Adrenal gland (tissue), 12 donors: ENCODE data around the gene PRDM16. TPM values are rescaled to one million over a fixed set of nuclear protein-coding genes. Genes with fewer than 3 reads are reported as not detected.

Source experiments
- DNase-seq, 7 donors: peaks; one replicate each; pipeline ENCODE4 v3.0.0-alpha.2; 2019 to 2020
- H3K27ac ChIP-seq, 5 donors: fragments of 200-600 bp; sonication (generic) in 4 of 5; 1 replicate in 3 of 5; 2 replicates in 2 of 5; pipeline versions ENCODE4 v1.5.1 to v1.8.0; 2016 to 2020; ENCODE audit warnings: mild to moderate bottlenecking in 1 of 5
- H3K27me3 ChIP-seq: fragments of 200-600 bp; 2 replicates; pipeline ENCODE4 v1.8.0; 2021
- H3K36me3 ChIP-seq, 2 donors: fragments of 200-600 bp; replicated peaks in 1 of 2; 1 replicate in 1 of 2; 2 replicates in 1 of 2; pipeline versions ENCODE4 v1.5.1 to v1.8.0; 2018 to 2022
- H3K4me1 ChIP-seq, 2 donors: fragments of 200-600 bp; replicated peaks in 1 of 2; 1 replicate in 1 of 2; 2 replicates in 1 of 2; pipeline versions ENCODE4 v1.5.1 to v1.8.0; 2018 to 2021
- H3K4me3 ChIP-seq, 4 donors: fragments of 200-600 bp; sonication (generic) in 3 of 4; one replicate each; pipeline ENCODE4 v1.5.1; 2016 to 2018
- H3K9me3 ChIP-seq, 3 donors: fragments of 200-600 bp; sonication (generic) in 1 of 3; replicated peaks in 1 of 3; 1 replicate in 2 of 3; 2 replicates in 1 of 3; pipeline versions ENCODE4 v1.5.1 to v1.8.0; 2016 to 2021
- CTCF ChIP-seq, 6 experiments: fragments of 450-650 bp in 4 of 6; fragments of 200-600 bp in 2 of 6; sonication (generic) in 1 of 6; IDR thresholded peaks; 1 replicate in 5 of 6; 2 replicates in 1 of 6; pipeline versions ENCODE4 v1.5.1 to v1.8.0; 2016 to 2021; ENCODE audit warnings: antibody characterized with exemption in 6 of 6, mild to moderate bottlenecking in 2 of 6, moderate library complexity in 1 of 6
- POLR2A ChIP-seq, 2 donors: fragments of 450-650 bp; IDR thresholded peaks; one replicate each; pipeline ENCODE4 v1.6.1; 2017; ENCODE audit warnings: antibody characterized with exemption in 2 of 2, mild to moderate bottlenecking in 2 of 2, moderate library complexity in 1 of 2
- WGBS, 4 donors: extraction: QIAGEN DNeasy Blood & Tissue Kit in 2 of 4; methylation state at CpG; one replicate each; pipeline versions ENCODE4 v1.1.5 to v1.1.7; 2013 to 2017; 5-methylcytosine and 5-hydroxymethylcytosine counted together
- intact Hi-C, 2 donors: fragments of 100-400 bp; cut with DNase I; formaldehyde crosslinking; loops; one replicate each; pipeline versions ENCODE4 v1.14.1 to v1.15.0; 2022 to 2023
- polyA plus RNA-seq, 3 donors: library from polyadenylated mRNA; stranded (reverse); fragments of 200-250 nt in 2 of 3; fragments of 350-450 nt in 1 of 3; fragmentation: Illumina TruSeq in 1 of 3; extraction: RNeasy Lipid Tissue Mini Kit (QIAGEN cat#74804) in 1 of 3; gene quantifications; one replicate each; pipeline ENCODE4 v1.2.3, GENCODE V29; 2013 to 2014
- total RNA-seq, 9 donors: library from RNA; depleted of rRNA in 4 of 9; stranded (reverse); fragments of >200 nt in 4 of 9; fragments of 120-200 nt in 1 of 9; fragmentation: NEBNext Ultra II Directional in 1 of 9; extraction: Animal tissue kit (Norgen Biotek cat#: 25700) in 1 of 9; gene quantifications; one replicate each; pipeline versions ENCODE4 v1.1.0 to v1.2.4, GENCODE V29; 2013 to 2023
- donor health status: healthy with polysubstance abuse.
- donor health status: Bipolar disorder and iron deficiency.
- donor health status: DM: yes; HTN: yes; CAD: no.
- donor health status: DM: no; HTN: no; CAD: no.
- donor health status: DM: no; HTN: no; CAD: no.
- donor health status: DM: yes; HTN: yes; CAD: no.

PRDM16 gene
- total and polyA plus RNA-seq, 12 donors = 0.04 to 2.8 (median 0.61) TPM; not detected in 1

GRCh38 chr1:3021233-3021671 lies 47.8 kb upstream of the PRDM16 start, which contains the start of gene ACTRT2:
Gene ACTRT2, plus strand, starts transcription at chr1:3021467. Its CDS starts 220 bp downstream, at chr1:3021687.
- Histone ChIP-seq H3K27me3 (no peaks in the 10 kb centered on the region), H3K36me3 (no peaks in the 10 kb centered on the region), H3K9me3 (no peaks in the 10 kb centered on the region), H3K4me3 (no peak within 1 kb of the TSS), H3K4me1 (no peaks in the 10 kb centered on the region), H3K27ac (no peak within 1 kb of the TSS)
- intact Hi-C loops = no loop called here
- 48 to 65% (median 48%) methylated on average over 3 to 8 of the region's 8 CpGs; no CpG with 5 or more reads in 1 of the 4 donors for WGBS, 4 donors
- no peak for DNase-seq
- TF ChIP-seq CTCF (IDR thresholded peaks at IDR 0.05) (no peak), POLR2A (IDR thresholded peaks at IDR 0.05) (no peak)

- H3K4me1 ChIP-seq = no peaks in the 10 kb centered on the region
- no peaks in the 10 kb centered on the region for H3K36me3 ChIP-seq
- no peaks in the 10 kb centered on the region for H3K9me3 ChIP-seq
- no peaks in the 10 kb centered on the region for H3K27me3 ChIP-seq
- whole genome bisulfite sequencing, 4 donors = 79 to 85% (median 83%) methylated on average over 15 to 28 of the region's 28 CpGs
- DNase-seq = no peak
- no peak overlapping the region for H3K4me3 ChIP-seq
- intact Hi-C loops = no loop called here
- no peak for TF ChIP-seq CTCF (IDR thresholded peaks at IDR 0.05)
- no peak for TF ChIP-seq POLR2A (IDR thresholded peaks at IDR 0.05)
- no peak overlapping the region for H3K27ac ChIP-seq
These were observed 47.1 kb upstream of the PRDM16 start for GRCh38 chr1:3021801-3022401.

- whole genome bisulfite sequencing, 4 donors = 89 to 93% (median 90%) methylated on average over 8 to 18 of the region's 18 CpGs
- intact Hi-C loops = no loop called here
- Histone ChIP-seq H3K27ac (no peak overlapping the region), H3K4me3 (no peak overlapping the region), H3K27me3 (no peaks in the 10 kb centered on the region), H3K9me3 (no peaks in the 10 kb centered on the region), H3K4me1 (no peaks in the 10 kb centered on the region), H3K36me3 (no peaks in the 10 kb centered on the region)
- DNase-seq = no peak
- TF ChIP-seq POLR2A (IDR thresholded peaks at IDR 0.05) = no peak
- TF ChIP-seq CTCF (IDR thresholded peaks at IDR 0.05) = no peak
These were observed 46.5 kb upstream of the PRDM16 start for GRCh38 chr1:3022511-3022973.

GRCh38 chr1:3022976-3023375 lies 46.0 kb upstream of the PRDM16 start:
- no peak for DNase-seq
- Histone ChIP-seq H3K27me3 (no peaks in the 10 kb centered on the region), H3K4me1 (no peaks in the 10 kb centered on the region), H3K9me3 (no peaks in the 10 kb centered on the region), H3K4me3 (no peak overlapping the region), H3K27ac (no peak overlapping the region), H3K36me3 (no peaks in the 10 kb centered on the region)
- intact Hi-C loops = no loop called here
- 74 to 83% (median 78%) methylated on average over 5 to 14 of the region's 14 CpGs for WGBS, 4 donors
- TF ChIP-seq CTCF (IDR thresholded peaks at IDR 0.05) (no peak), POLR2A (IDR thresholded peaks at IDR 0.05) (no peak)
